Neutrophil (primary cell): Measurements from ENCODE around the gene KLLN.
A peak's percentile ranks its signal among the peaks of the same experiment; 100 is the strongest.
"Not testable (repeated sequence)": the region's sequence is repeated elsewhere in the genome, so short reads cannot be mapped to it uniquely, and the experiment has no call there.

Experiments used
- H3K27ac ChIP-seq: fragments of 200-600 bp; sonication (generic); 2 replicates; pipeline ENCODE4 v1.5.1; 2016; ENCODE audit warnings: mild to moderate bottlenecking, moderate library complexity
- H3K27me3 ChIP-seq: fragments of 200-600 bp; sonication (generic); 2 replicates; pipeline ENCODE4 v1.6.0; 2016; ENCODE audit warnings: mild to moderate bottlenecking
- H3K36me3 ChIP-seq: fragments of 200-600 bp; sonication (generic); 2 replicates; pipeline ENCODE4 v1.5.1; 2017
- H3K4me1 ChIP-seq, 2 experiments: fragments of 200-600 bp in 1 of 2; sonication (generic) in 1 of 2; 1 replicate in 1 of 2; 2 replicates in 1 of 2; pipeline versions ENCODE4 v1.5.1 to v1.6.1; 2013 to 2016; ENCODE audit warnings: low read depth in 1 of 2, low read length in 1 of 2, mild to moderate bottlenecking in 1 of 2, moderate library complexity in 1 of 2; ENCODE audit not compliant: control insufficient read depth in 1 of 2, insufficient read depth in 1 of 2
- H3K4me3 ChIP-seq, 2 experiments: fragments of 200-600 bp in 1 of 2; sonication (generic) in 1 of 2; 1 replicate in 1 of 2; 2 replicates in 1 of 2; pipeline ENCODE4 v1.5.1; 2013 to 2016; ENCODE audit warnings: low read depth in 1 of 2, low read length in 1 of 2, mild to moderate bottlenecking in 1 of 2, moderate library complexity in 1 of 2
- H3K9me3 ChIP-seq: fragments of 200-600 bp; sonication (generic); 2 replicates; pipeline ENCODE4 v1.5.1; 2016
- TF ChIP-seq, protein P1 (sequence below): fragments of 200-600 bp; sonication (generic); IDR thresholded peaks from 2 replicates; pipeline ENCODE4 v1.5.1; 2016; ENCODE audit warnings: antibody characterized with exemption

The KLLN gene

DNA sequence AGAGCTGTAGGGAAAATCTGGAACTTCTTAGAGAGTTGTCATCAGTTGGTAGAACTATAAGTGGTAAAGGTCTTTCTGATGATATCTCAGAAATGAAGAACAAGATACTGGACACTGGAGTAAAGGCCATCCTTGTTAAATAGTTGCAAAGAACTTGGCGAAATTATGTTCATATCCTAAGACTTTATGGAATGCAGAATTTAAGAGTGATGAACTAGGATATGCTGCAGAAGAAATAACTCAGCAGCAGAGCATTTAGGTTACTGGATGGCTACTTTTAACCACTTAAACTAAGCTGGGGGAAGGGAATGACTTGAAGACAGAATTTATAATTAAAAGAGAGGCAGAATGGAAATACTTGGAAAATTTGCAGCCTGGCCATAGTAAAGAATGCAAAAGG, 23.8 kb upstream of the KLLN start:
- Histone ChIP-seq H3K36me3 (peaks cover 56% of the 10 kb centered on the region), H3K27ac (no peak overlapping the region), H3K4me1 (peaks cover 0 to 14% of the 10 kb centered on the region in 2 experiments), H3K4me3 (no peak overlapping the region), H3K27me3 (no peaks in the 10 kb centered on the region), H3K9me3 (no peaks in the 10 kb centered on the region)
- TF ChIP-seq, protein P1, sequence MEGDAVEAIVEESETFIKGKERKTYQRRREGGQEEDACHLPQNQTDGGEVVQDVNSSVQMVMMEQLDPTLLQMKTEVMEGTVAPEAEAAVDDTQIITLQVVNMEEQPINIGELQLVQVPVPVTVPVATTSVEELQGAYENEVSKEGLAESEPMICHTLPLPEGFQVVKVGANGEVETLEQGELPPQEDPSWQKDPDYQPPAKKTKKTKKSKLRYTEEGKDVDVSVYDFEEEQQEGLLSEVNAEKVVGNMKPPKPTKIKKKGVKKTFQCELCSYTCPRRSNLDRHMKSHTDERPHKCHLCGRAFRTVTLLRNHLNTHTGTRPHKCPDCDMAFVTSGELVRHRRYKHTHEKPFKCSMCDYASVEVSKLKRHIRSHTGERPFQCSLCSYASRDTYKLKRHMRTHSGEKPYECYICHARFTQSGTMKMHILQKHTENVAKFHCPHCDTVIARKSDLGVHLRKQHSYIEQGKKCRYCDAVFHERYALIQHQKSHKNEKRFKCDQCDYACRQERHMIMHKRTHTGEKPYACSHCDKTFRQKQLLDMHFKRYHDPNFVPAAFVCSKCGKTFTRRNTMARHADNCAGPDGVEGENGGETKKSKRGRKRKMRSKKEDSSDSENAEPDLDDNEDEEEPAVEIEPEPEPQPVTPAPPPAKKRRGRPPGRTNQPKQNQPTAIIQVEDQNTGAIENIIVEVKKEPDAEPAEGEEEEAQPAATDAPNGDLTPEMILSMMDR = no peak

DNA sequence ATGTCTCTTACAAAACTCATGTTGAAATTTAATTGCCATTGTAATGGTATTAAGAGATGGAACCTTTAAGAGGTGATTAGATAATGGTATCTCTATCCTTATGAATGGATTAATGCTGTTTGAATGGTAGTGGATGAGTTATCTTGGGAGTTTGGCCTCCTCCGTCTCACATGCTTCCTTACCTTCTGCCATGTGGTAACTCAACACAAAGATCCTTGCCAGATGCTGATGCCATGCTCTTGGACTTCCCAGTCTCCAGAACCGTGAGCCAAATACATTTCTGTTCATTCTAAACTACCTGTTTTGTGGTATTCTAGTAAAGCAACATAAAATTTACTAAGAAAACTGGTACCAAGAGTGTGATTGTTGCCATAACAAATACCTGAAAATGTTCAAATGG, 23.3 kb upstream of the KLLN start:
- Histone ChIP-seq H3K9me3 (no peaks in the 10 kb centered on the region), H3K36me3 (peaks cover 56% of the 10 kb centered on the region), H3K27me3 (no peaks in the 10 kb centered on the region), H3K4me1 (peaks cover 0 to 14% of the 10 kb centered on the region in 2 experiments), H3K4me3 (no peak overlapping the region), H3K27ac (no peak overlapping the region)
- TF ChIP-seq, protein P1 = no peak

DNA sequence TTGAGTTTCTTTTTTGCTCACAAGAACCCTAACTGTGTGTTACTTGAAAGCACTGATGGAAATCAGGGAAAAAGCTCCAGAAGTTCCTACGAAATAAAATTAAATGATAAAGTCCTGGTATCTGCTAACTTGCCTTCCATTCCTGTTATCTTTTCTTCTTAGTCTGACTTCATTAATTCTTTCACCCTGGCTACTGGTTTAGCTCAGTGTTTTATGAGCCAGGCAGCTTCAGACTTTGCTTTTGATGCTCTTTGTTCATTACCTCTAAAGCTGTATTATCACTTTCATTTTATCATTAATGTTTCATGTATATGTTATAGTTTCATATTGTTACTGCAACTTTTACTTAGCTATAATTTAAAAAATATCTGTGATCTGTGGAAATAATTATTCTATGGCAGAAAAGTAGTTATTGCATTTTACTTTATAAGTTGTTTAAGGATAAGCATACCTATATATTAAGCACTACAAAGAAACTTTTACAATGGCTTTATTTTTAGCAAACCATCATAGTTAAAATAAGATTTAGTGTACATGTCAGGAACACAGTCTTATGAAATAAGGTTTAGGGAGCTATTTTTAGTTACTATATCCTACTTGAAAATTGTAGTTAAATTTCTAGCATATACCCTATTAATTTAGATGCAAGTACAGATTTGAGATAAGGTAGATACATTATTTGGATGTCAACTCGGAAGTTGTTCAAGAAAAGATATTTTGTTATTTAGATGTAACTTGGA, 19.4 kb upstream of the KLLN start:
- Histone ChIP-seq H3K36me3 (peaks cover 59% of the 10 kb centered on the region), H3K9me3 (no peaks in the 10 kb centered on the region), H3K27me3 (no peaks in the 10 kb centered on the region), H3K27ac (no peak overlapping the region), H3K4me1 (peaks cover 10 to 37% of the 10 kb centered on the region in 2 experiments), H3K4me3 (no peak overlapping the region)
- TF ChIP-seq, protein P1 = no peak

- Histone ChIP-seq H3K4me1 (peaks cover 10 to 42% of the 10 kb centered on the region in 2 experiments), H3K36me3 (peaks cover 57% of the 10 kb centered on the region)
- not testable (repeated sequence) for H3K27me3 ChIP-seq, H3K4me3 ChIP-seq, H3K9me3 ChIP-seq, H3K27ac ChIP-seq
These were observed 18.2 kb upstream of the KLLN start for GRCh38 chr10:87881373-87882059.

DNA sequence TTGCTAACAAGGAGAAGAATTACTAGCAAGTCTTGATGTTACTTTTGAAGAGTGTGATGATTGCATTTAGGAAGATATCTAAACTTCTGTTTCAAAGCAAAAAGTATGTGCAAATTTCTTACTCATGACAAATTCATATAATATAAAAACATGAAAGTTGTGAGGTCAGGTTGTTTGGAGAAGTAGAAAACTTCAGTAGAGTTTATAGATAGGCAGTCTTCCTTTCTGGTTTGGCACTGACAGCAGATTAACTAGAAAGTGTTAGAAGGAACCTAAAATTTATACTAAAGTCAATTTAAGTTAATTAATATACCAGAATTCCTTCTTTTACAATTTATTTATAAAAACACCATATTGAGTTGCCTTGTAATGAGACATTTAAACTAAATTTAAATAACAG, 17.0 kb upstream of the KLLN start:
- H3K9me3 ChIP-seq = no peaks in the 10 kb centered on the region
- H3K4me3 ChIP-seq = no peak overlapping the region
- H3K4me1 ChIP-seq = peaks cover 10 to 53% of the 10 kb centered on the region in 2 experiments
- TF ChIP-seq, protein P1 = no peak
- H3K27me3 ChIP-seq = no peaks in the 10 kb centered on the region
- peak overlapping the region; percentile 2 for H3K27ac ChIP-seq
- H3K36me3 ChIP-seq = peaks cover 52% of the 10 kb centered on the region
